ENCODE data around the gene MTHFD1L.

DNA sequence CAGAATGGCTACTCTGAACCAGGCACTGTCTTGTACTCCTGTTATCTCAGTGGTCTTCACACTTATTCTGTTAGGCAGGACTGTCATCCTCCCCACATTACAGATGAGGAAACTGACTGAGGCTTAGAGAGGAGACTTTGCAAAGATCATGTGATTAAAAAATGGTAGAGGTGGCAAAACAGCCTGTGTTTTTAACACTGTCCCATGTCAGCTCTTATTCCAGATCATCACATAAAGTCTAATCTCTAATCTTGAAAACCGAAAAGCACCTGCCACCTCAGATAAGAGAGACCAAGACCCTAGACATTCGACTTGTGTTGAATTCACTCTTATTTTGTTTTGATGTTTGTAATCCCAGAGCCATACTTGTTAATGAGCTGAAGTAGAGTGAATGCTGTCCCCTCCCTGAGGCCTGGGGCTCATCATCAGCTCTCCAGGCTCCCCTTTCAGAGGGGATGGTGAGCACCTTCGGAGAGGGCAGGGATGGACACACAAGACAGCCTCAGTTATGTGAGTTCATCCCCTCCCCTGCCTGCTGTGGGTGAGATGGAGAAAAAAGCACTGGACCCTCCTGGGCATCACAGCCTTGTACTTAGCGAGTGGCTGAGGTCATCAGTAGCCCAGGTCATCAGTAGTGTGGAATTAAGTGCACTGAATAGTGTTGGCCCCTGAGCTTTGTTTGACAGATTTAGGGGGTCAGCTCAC, 30.6 kb downstream of the MTHFD1L start:
- TF ChIP-seq POLR2AphosphoS5 (IDR thresholded peaks at IDR 0.05; ENCODE audit: borderline replicate concordance, low read depth, low read length) = no peak
- TF ChIP-seq EZH2 (IDR thresholded peaks at IDR 0.05) = no peak
- no peak for TF ChIP-seq FOXP2 (optimal IDR thresholded peaks at IDR 0.05; ENCODE audit: control extremely low read depth, extremely low read length, insufficient read depth)
